Measurements from ENCODE around the gene SNCB. TPM values are rescaled to one million over a fixed set of nuclear protein-coding genes. Genes with fewer than 3 reads are reported as not detected.

Gene SNCB
- total RNA-seq, 1 donor from 2014 or later = 0.44 TPM

- Histone ChIP-seq H3K27me3 (ENCODE audit: low read depth) (peaks cover 24% of the 10 kb centered on the region), H3K36me3 (no peaks in the 10 kb centered on the region), H3K4me3 (no peak overlapping the region), H3K4me1 (peaks cover 10% of the 10 kb centered on the region), H3K27ac (replicated peaks) (no peak overlapping the region), H3K9me3 (replicated peaks) (no peaks in the 10 kb centered on the region)
- no peak for TF ChIP-seq CTCF (IDR thresholded peaks at IDR 0.05; ENCODE audit: borderline replicate concordance)
- no peak for DNase-seq
- intact Hi-C loops (cut with micrococcal nuclease) = no loop called here
Measured at GRCh38 chr5:176638437-176638836, 8.1 kb upstream of the SNCB start.

- Histone ChIP-seq H3K4me1 (peaks cover 10% of the 10 kb centered on the region), H3K4me3 (no peak overlapping the region), H3K9me3 (replicated peaks) (no peaks in the 10 kb centered on the region), H3K36me3 (no peaks in the 10 kb centered on the region), H3K27me3 (ENCODE audit: low read depth) (peaks cover 33% of the 10 kb centered on the region), H3K27ac (replicated peaks) (no peak overlapping the region)
- TF ChIP-seq CTCF (IDR thresholded peaks at IDR 0.05; ENCODE audit: borderline replicate concordance) = no peak
- DNase-seq = no peak
- intact Hi-C loops (cut with micrococcal nuclease) = no loop called here
Measured at GRCh38 chr5:176637556-176637955, 7.2 kb upstream of the SNCB start.

GRCh38 chr5:176636426-176636825, 6.1 kb upstream of the SNCB start:
- no peak overlapping the region for H3K4me3 ChIP-seq
- TF ChIP-seq CTCF (IDR thresholded peaks at IDR 0.05; ENCODE audit: borderline replicate concordance) = no peak
- intact Hi-C loops (cut with micrococcal nuclease) = no loop called here
- no peaks in the 10 kb centered on the region for H3K9me3 ChIP-seq (replicated peaks)
- no peak overlapping the region for H3K27ac ChIP-seq (replicated peaks)
- no peaks in the 10 kb centered on the region for H3K36me3 ChIP-seq
- H3K27me3 ChIP-seq (ENCODE audit: low read depth) = peaks cover 44% of the 10 kb centered on the region
- H3K4me1 ChIP-seq = peaks cover 10% of the 10 kb centered on the region
- DNase-seq = no peak

GRCh38 chr5:176633598-176633997, 3.3 kb upstream of the SNCB start:
- TF ChIP-seq CTCF (IDR thresholded peaks at IDR 0.05; ENCODE audit: borderline replicate concordance) = no peak
- no peak for DNase-seq
- H3K4me3 ChIP-seq = no peak overlapping the region
- H3K27me3 ChIP-seq (ENCODE audit: low read depth) = peaks cover 72% of the 10 kb centered on the region
- no peaks in the 10 kb centered on the region for H3K36me3 ChIP-seq
- peaks cover 15% of the 10 kb centered on the region for H3K4me1 ChIP-seq
- H3K9me3 ChIP-seq (replicated peaks) = no peaks in the 10 kb centered on the region
- intact Hi-C loops (cut with micrococcal nuclease) = no loop called here
- H3K27ac ChIP-seq (replicated peaks) = no peak overlapping the region

GRCh38 chr5:176632745-176633144, 2.4 kb upstream of the SNCB start:
- intact Hi-C loops (cut with micrococcal nuclease) = no loop called here
- TF ChIP-seq CTCF (IDR thresholded peaks at IDR 0.05; ENCODE audit: borderline replicate concordance) = no peak
- peaks cover 81% of the 10 kb centered on the region for H3K27me3 ChIP-seq (ENCODE audit: low read depth)
- H3K9me3 ChIP-seq (replicated peaks) = no peaks in the 10 kb centered on the region
- no peak overlapping the region for H3K27ac ChIP-seq (replicated peaks)
- DNase-seq = no peak
- H3K4me1 ChIP-seq = peaks cover 15% of the 10 kb centered on the region
- H3K36me3 ChIP-seq = no peaks in the 10 kb centered on the region
- H3K4me3 ChIP-seq = no peak overlapping the region

Measured in left ventricle myocardium inferior (tissue), 1 donor.